Uterus (tissue), 4 donors: ENCODE data around the gene DNAJC16. TPM values are rescaled to one million over a fixed set of nuclear protein-coding genes. Genes with fewer than 3 reads are reported as not detected.
"Not testable (repeated sequence)": the region's sequence is repeated elsewhere in the genome, so short reads cannot be mapped to it uniquely, and the experiment has no call there.

Experiments used
- DNase-seq, 2 donors: peaks; one replicate each; pipeline ENCODE4 v3.0.0-alpha.2; 2019 to 2020
- H3K27ac ChIP-seq, 2 donors: fragments of 200-600 bp; sonication (generic); 1 replicate in 1 of 2; 2 replicates in 1 of 2; pipeline ENCODE4 v1.5.1; 2016 to 2018
- H3K27me3 ChIP-seq, 2 donors: fragments of 200-600 bp; sonication (generic); one replicate each; pipeline ENCODE4 v1.5.1; 2018 to 2019; ENCODE audit warnings: control low read depth in 1 of 2
- H3K36me3 ChIP-seq, 2 donors: fragments of 200-600 bp; sonication (generic); one replicate each; pipeline ENCODE4 v1.5.1; 2019; ENCODE audit warnings: control low read depth in 1 of 2
- H3K4me1 ChIP-seq, 2 donors: fragments of 200-600 bp; sonication (generic); one replicate each; pipeline ENCODE4 v1.5.1; 2018 to 2019; ENCODE audit warnings: control low read depth in 1 of 2
- H3K4me3 ChIP-seq, 2 donors: fragments of 200-600 bp; sonication (generic); 1 replicate in 1 of 2; 2 replicates in 1 of 2; pipeline ENCODE4 v1.5.1; 2018 to 2019; ENCODE audit warnings: mild to moderate bottlenecking in 1 of 2
- H3K9me3 ChIP-seq, 2 donors: fragments of 200-600 bp; sonication (generic); one replicate each; pipeline ENCODE4 v1.5.1; 2019; ENCODE audit warnings: control low read depth in 1 of 2
- CTCF ChIP-seq, 4 experiments: fragments of 200-600 bp in 2 of 4; fragments of 450-650 bp in 2 of 4; sonication (generic) in 2 of 4; IDR thresholded peaks; one replicate each; pipeline ENCODE4 v1.5.1; 2016 to 2019; ENCODE audit warnings: antibody characterized with exemption in 4 of 4, mild to moderate bottlenecking in 2 of 4, moderate library complexity in 1 of 4
- POLR2A ChIP-seq, 2 donors: fragments of 450-650 bp; IDR thresholded peaks; one replicate each; pipeline ENCODE4 v1.6.1; 2016; ENCODE audit warnings: antibody characterized with exemption in 2 of 2, mild to moderate bottlenecking in 1 of 2, moderate library complexity in 1 of 2
- intact Hi-C: fragments of 100-400 bp; cut with DNase I; formaldehyde crosslinking; loops from one replicate; pipeline ENCODE4 v1.15.1; 2023; ENCODE audit warnings: low total_unique reads
- total RNA-seq, 4 donors: library from RNA; depleted of rRNA in 3 of 4; stranded (reverse); fragments of >200 nt in 3 of 4; gene quantifications; one replicate each; pipeline versions ENCODE4 v1.1.0 to v1.2.4, GENCODE V29; 2014 to 2023
- donor health status: DM: yes; HTN: yes; CAD: no.

Gene DNAJC16
- total RNA-seq: 10 to 100 TPM in 3 of 4 donors, 1 to 10 TPM in 1; 8.8 to 32.4 (median 27.5) TPM

- H3K9me3 ChIP-seq: no peaks in the 10 kb centered on the region
- H3K27ac ChIP-seq: peak within 1 kb of the TSS; percentile 98 to 99
- H3K27me3 ChIP-seq: no peaks in the 10 kb centered on the region
- TF ChIP-seq CTCF (IDR thresholded peaks at IDR 0.05) (peak in 3 of 4 experiments; percentile 25 to 41 (median 37)), POLR2A (IDR thresholded peaks at IDR 0.05) (peak; percentile 35 to 71)
- H3K36me3 ChIP-seq: no peaks in the 10 kb centered on the region
- DNase-seq: peak; percentile 99 to 100
- peak within 1 kb of the TSS; percentile 98 to 99 for H3K4me3 ChIP-seq
- intact Hi-C loops: no loop called here
- H3K4me1 ChIP-seq: peaks cover 7% of the 10 kb centered on the region in 2 donors
These were observed at the start of gene DNAJC16 for GRCh38 chr1:15526490-15527339. TSS of gene DNAJC16 (plus strand) at chr1:15526848. CDS start at chr1:15529106, 2,258 bp downstream.

GRCh38 chr1:15476927-15477326 lies 49.7 kb upstream of the DNAJC16 start:
- Histone ChIP-seq H3K9me3 (no peaks in the 10 kb centered on the region), H3K36me3 (no peaks in the 10 kb centered on the region), H3K4me3 (no peak overlapping the region), H3K27me3 (no peaks in the 10 kb centered on the region), H3K27ac (no peak overlapping the region), H3K4me1 (no peaks in the 10 kb centered on the region)
- no peak for TF ChIP-seq POLR2A (IDR thresholded peaks at IDR 0.05)
- no peak for TF ChIP-seq CTCF (IDR thresholded peaks at IDR 0.05)
- no peak for DNase-seq
- intact Hi-C loops: no loop called here

- H3K9me3 ChIP-seq: no peaks in the 10 kb centered on the region
- DNase-seq: no peak
- no peak for TF ChIP-seq CTCF (IDR thresholded peaks at IDR 0.05)
- TF ChIP-seq POLR2A (IDR thresholded peaks at IDR 0.05): no peak
- no peaks in the 10 kb centered on the region for H3K36me3 ChIP-seq
- H3K27ac ChIP-seq: no peak overlapping the region
- H3K4me3 ChIP-seq: no peak overlapping the region
- no peaks in the 10 kb centered on the region for H3K27me3 ChIP-seq
- no peaks in the 10 kb centered on the region for H3K4me1 ChIP-seq
- intact Hi-C loops: no loop called here
These were observed 48.9 kb upstream of the DNAJC16 start for GRCh38 chr1:15477646-15478212.

GRCh38 chr1:15479654-15480347 lies 46.8 kb upstream of the DNAJC16 start:
- Histone ChIP-seq H3K9me3 (no peaks in the 10 kb centered on the region), H3K4me1 (no peaks in the 10 kb centered on the region), H3K27me3 (no peaks in the 10 kb centered on the region), H3K36me3 (no peaks in the 10 kb centered on the region), H3K4me3 (no peak overlapping the region), H3K27ac (no peak overlapping the region)
- intact Hi-C loops: no loop called here
- TF ChIP-seq CTCF (IDR thresholded peaks at IDR 0.05): no peak
- no peak for TF ChIP-seq POLR2A (IDR thresholded peaks at IDR 0.05)
- no peak for DNase-seq

- intact Hi-C loops: not testable (repeated sequence)
These were observed 44.2 kb upstream of the DNAJC16 start for GRCh38 chr1:15482455-15482854.

GRCh38 chr1:15482983-15483543 lies 43.6 kb upstream of the DNAJC16 start:
- H3K9me3 ChIP-seq, H3K4me3 ChIP-seq, H3K27me3 ChIP-seq, H3K4me1 ChIP-seq, H3K36me3 ChIP-seq, intact Hi-C loops, DNase-seq, H3K27ac ChIP-seq: not testable (repeated sequence)

More at GRCh38 chr1:15482455-15482854, 44.2 kb upstream of the DNAJC16 start:
- H3K36me3 ChIP-seq, H3K27ac ChIP-seq, H3K9me3 ChIP-seq, H3K4me1 ChIP-seq, DNase-seq, H3K4me3 ChIP-seq, H3K27me3 ChIP-seq: not testable (repeated sequence)
